Activated CD8-positive, alpha-beta memory T cell treated with anti-CD3 and anti-CD28 coated beads, Interleukin-2, amount 50 U/mL, for 1 hour (primary cell): Measurements from ENCODE around the gene EEF2K.

ENCODE experiments used
- DNase-seq: peaks from one replicate; pipeline ENCODE4 v3.0.0-alpha.2; 2020; ENCODE audit errors: extremely low read depth

Gene EEF2K

DNA sequence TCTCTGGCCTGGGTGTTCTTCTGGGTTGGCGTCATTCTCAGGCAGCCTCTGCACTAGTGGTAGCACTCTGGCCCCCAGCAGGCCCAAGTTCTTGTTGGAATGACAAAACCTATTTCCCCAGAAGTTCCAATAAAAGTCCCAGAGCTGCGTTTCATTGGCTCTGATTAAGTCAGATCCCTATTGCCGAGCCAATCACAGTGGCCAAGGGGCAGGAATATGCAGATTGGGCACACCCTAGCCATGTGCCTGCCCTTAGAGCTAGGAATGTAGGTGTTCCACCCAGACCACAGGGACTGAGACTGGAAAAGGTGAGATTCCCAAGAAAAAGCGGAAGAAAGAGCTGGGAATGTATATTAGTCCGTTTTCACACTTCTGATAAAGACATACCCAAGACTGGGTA is 46.2 kb downstream of the EEF2K start:
- no peak for DNase-seq

DNA sequence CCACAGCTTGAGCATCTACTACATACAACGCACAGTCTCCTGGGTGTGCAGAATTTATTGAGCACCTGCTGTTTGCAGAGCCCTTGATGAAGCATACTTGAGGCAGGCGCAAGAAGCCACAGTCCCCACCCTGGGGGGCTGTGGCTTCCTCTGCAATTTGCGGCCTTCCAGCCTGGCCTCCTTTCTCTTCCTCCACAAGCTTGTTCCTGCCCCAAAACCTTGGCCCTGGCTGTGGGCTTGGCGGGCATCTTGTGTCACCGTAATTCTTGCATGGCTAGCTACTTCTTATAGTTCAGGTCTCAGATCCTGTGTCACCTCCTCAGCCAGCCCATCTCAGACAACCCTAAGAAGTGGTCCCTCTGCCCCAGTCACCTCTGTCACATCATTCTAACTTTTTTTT is 47.2 kb downstream of the EEF2K start:
- no peak for DNase-seq

DNA sequence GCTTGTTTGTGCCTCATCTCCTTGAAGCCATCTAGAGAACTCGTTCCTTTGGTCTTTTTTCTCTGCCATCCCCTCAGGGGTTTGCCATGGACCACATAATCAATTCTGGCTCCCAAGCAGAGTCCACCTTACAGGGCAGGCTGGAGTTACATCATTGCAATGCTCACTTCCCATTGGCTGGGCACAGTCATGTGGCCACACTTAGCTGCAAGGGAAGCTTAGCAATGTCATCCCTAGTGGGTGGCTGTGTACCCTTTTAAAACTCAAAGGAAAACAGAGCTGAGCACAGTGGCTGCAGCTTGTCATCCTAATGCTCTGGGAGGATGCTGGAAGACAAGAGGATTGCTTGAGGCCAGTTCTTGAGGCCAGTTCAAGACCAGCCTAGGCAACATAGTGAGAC is 49.3 kb downstream of the EEF2K start:
- DNase-seq = no peak

DNA sequence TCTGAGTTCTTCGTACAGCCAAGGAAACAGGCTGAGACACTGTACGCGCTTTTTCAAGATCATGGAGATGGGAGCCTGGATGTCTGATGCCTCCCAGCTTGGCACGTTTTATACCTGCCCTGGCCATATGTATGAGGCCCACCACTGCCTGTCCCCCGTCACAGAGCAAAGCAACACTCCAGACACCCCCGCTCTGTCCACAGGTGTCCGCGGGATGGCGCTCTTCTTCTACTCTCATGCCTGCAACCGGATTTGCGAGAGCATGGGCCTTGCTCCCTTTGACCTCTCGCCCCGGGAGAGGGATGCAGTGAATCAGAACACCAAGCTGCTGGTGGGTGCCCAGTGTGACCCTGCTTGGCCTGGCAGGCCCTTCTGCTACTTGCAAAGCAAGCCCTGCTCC is 51.4 kb downstream of the EEF2K start:
- no peak for DNase-seq

DNA sequence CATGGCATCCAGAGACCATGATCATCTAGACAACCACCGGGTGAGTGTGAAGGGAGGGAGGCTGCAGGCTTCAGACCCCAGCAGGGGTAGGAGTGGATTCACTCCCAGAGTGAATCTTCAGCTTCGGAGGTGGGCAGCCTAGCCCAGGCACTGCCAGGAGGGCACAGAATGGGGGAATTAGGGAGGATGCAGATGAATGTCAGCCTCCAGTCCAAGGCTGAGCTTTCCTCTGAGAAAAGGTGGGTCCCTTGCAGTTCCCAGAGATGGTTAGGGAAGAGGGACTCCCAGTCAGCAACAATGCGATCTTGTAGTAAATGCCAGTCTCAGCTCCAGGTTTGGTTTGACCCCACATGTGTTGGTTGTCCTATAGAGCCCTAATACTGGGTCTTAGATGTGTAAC is 54.4 kb downstream of the EEF2K start:
- DNase-seq = no peak

DNA sequence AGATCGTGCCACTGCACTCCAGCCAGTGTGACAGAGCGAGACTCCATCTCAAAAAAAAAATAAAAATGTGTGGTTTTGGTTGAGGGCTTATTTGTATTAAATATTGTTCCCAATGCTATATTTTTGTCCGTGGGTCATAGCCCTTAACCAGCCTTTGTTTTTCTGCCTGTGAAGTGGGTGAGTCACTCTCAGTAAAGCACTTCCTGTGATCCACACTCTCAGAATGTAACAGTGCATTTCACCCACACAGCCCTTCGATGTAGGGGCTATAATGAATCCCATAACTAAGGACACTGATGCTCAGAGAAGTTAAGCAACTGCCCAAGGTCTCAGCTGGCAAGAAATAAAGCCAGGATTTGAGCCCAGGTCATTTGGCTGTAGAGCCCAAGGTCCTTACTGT is 56.4 kb downstream of the EEF2K start:
- no peak for DNase-seq

DNA sequence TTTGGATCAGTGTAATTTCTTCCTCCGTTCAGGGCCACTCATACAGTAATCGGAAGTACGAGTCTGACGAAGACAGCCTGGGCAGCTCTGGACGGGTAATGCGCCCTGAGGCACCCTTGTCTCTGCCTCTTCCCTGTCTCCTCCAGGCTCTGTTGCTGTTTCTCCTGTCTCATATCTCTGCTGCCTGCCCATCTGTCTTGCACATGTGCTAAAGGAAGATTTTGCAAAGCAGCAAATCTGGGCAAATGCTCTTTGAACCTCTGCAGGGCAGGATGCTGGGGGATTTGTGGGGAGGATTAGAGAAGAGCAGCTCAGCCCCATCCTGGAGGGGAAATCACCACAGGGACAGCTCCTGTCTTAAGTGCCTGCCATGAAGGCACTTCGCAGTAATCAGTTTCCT is 58.7 kb downstream of the EEF2K start:
- no peak for DNase-seq

DNA sequence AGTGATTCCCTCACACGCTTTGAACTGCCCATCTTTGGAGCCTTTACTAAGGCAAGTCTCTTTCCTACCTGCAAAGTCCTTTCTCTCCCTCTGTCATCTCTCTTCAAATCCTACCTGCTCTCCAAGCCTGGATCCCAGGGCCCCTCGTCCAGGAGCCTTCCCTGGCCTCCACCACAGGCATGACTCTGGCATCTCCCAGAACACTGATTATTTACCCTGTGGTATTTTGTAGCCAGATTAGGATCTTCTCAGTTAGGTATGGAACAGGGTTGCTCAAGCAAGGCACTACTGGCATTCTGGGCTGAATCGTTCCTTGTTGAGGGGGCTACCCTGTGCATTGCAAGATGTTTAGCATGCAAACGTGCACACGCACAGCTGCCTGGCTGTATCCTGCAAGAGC is 59.3 kb downstream of the EEF2K start:
- DNase-seq = no peak

DNA sequence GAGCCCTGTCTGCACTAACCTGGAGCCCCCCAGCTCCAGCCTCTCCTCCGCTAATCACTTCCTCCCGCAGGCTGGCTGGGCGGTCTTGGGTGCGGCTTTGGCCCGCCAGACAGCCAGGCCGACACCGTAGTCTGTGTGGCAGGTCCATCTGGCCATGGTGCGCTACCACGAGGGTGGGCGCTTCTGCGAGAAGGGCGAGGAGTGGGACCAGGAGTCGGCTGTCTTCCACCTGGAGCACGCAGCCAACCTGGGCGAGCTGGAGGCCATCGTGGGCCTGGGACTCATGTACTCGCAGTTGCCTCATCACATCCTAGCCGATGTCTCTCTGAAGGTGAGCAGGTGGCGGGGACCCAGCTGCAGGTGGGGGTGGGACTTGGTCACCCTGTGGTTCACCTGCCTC is 60.5 kb downstream of the EEF2K start:
- no peak for DNase-seq

DNA sequence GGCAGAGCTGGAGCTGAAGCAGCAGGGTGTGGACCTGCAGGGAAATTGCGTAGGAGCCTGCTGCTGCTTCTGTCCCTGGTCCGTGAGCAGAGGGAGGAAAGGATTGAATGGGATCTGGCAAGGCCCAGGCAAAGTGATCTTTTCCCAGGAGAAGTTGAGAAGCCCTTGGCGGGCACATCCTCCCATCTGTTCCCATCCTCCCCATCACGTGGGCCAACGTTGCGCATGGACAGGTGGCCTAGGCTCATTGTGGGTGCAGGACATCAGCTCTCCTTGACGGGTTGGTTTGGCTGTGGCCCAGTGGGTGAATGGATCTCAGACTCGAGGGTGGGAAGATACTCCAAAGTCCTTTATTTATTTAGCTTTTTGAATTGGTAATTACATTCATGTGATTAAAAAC is 61.7 kb downstream of the EEF2K start:
- no peak for DNase-seq

DNA sequence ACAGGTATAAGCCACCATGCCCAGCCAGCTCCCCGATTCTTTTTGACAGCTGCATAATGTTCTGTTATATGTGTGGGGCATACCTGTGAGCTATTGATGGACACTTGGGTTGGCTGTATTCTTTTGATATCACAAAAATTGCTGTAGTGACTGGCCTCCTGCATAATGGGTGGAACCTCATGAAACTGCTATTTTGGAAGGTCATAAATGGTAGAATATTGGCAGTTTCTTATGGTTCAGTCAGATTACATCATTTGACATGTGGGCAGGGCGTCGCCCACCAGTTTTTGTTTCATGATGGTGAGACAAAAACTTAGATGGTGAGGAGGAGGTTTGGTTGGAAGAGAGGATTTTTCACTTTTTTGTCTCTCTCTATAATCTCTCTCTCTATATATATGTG is 64.4 kb downstream of the EEF2K start:
- no peak for DNase-seq

DNA sequence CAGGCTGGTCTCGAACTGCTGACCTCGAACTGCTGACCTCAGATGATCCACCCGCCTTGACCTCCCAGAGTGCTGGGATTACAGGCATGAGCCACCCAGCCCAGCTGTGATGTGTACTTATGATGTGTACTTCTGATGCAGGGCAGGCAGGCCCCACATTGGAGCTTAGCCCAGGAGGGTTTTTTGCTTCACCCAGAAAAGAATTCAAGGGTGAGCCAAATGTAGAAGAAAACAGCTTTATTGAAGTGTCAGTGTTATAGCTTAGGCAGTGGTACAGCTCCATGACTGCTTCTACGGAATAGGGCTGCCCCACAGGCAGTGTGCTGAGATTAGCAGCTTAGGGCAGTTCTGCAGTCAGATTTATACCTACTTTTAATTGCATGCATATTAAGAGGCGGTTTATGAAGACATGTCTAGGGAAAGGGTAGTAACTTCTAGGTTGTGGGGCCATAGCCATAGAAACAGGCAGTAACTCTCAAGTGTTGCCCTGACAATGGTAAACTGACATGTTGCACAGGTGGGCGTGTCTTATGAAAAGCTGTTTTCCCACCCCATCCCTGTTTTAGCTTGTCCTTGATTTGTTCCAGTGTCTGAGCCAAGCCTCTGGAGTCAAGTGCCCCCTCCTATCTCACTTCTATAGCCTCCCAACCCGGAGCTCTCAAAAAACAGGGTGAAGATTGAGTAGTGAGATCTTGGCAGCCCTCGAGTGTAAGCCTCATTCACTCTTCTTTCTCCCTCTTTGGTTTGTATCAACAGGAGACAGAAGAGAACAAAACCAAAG is 67.0 kb downstream of the EEF2K start:
- no peak for DNase-seq

DNA sequence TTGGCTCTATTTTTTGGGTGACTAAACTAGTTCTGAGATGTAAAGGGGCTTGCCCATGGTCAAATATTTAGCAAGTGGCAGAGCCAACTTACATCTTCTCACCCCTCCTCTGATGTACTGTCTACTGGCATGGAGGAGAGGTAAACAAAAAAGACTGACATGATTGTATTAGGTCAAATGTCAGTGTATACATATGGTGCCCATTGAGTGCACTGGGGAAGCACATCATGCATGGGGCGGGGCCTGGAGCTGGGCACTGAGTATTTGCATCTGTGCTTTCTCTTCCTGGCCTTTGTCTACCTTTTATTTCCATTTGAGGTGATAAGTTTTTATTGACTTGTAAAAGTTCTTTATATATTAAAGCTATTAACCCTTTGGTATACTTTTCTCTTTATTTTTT is 68.8 kb downstream of the EEF2K start:
- no peak for DNase-seq

DNA sequence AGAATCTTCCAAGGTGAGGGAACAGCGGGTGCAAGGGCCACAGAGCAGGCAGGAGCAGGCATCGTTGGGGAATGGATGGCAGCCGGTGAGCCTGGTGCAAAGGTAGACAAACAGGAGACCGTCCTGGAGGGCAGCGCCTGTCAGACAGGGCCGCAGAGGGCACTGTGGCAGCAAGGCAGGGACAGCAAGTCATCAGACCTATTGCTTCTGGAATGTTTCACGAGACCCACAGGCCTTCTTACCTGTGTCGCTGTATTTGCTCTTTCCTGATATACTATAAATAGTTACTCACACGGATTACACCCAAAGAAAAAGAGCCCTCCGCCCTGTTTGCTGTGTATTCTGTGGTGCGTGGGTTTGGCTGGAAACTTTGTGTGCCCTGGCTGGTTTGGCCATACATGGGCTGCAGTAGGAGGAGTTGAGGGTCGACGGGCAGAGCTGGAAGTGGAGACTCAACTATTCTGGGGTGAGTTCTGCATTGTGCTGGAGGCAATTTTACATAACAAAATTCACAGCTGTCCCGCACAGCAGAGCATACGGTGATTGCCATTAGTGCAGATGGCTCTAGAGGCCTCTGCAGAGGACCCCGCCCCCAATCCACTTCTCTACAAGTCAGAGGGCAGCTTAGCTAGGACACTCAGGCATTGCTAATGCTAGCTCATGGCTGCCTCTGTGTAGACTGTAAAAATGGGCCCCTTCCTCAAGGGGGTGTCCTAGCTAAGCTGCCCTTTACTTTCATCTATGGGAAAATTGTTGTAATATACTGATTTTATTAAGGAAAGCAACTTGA is 72.6 kb downstream of the EEF2K start:
- no peak for DNase-seq

DNA sequence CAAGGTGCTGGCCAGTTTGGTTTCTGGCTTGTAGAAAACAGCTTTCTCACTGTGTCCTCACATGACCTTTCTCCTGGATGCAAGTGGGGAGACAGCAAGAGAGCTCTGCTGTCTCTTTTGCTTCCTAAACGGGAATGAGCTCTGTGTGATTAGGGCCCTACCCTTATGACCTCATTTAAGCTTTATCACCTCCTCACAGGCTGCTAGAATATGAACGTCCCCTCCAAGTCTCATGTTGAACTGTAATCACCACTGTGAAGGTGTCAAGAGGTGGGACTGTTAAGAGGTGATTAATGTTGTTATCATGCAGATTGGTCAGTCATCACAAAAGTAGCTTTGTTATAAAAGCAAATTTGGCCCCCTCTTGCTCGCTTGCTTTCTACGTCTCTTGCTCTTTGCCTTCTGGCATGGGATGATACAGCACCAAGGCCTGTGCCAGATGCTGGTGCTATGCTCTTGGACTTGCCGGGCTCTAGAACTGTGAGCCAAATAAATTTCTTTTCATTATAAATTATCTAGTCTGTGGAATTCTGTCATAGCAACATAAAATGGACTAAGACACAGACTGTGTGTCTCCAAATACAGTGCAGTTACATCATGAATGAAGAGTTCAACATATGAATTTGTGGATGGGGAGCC is 76.3 kb downstream of the EEF2K start:
- DNase-seq = no peak

DNA sequence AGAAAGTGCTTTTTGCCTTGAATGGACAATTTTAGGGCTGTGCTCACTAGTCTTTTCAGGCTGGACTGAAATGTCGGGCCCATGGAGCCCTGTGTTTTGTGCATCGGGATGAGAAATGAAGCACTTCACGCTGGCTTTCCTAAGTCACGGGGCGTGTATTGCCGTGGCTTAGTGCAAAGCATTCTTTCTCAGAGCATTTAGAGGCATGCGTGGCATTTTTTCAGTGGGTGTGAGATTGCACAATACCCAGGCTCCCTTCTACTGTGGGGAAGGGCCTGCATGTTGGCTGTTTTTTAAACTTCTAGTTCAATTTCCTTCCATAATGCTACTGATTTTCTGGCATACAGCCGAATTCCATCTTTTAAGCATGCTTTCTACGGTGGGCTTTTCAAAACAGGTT is 78.6 kb downstream of the EEF2K start:
- DNase-seq = no peak

DNA sequence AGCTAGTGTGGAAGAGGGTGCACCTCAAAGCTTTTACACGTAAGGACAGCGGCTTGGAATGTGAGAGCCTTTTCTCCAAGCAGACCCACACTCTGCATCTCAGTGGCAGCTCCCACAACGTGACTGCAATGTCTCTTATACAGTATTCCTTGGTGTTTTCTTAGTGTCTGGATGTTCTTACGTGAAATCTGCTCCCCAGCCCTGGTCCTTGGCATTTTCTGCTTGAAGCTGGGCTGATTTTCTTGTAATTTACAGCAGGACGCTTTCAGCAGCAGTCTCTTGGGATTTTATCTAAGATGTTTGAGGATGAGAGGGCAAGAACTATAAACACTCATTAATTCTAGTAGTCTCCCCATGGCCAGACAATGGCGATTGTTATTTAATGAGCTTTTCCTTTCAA is 79.0 kb downstream of the EEF2K start:
- DNase-seq = no peak

DNA sequence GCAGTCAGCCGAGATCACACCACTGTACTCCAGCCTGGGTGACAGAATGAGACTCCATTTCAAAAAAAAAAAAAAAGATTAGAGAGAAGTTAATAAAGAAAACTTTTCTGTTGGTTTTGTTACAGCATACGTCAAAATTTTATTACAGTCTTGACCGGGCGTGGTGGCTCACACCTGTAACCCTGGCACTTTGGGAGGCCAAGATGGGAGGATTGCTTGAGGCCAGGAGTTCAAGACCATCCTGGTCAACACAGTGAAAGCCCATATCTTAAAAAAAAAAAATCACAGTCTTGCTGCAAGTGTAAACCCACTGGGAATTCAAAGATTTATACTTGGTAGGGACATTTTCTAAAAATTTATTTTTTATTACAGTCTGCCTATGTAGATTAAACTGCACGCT is 84.9 kb downstream of the EEF2K start:
- no peak for DNase-seq

DNA sequence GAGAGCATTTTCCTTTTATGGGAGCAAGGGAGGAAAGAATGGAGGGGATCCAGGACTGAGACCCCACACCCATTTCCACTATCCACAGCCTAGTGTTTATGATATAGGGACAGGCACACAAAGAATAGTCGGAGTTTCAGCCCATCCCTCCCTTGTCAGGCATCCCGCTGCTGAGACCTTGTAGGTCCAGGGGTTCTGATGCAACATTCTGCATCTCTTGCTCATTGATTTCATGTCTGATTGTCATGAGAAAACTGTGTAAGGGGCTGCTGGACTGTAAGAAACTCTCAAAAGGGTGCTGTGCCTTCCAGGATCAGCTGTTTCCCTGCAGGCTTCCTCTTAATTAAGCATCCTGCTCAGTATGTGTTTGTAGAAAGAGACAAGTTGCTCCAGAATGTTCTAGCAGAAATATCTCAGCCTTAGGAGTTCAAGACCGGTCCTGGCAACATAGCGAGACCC is 85.8 kb downstream of the EEF2K start:
- no peak for DNase-seq

DNA sequence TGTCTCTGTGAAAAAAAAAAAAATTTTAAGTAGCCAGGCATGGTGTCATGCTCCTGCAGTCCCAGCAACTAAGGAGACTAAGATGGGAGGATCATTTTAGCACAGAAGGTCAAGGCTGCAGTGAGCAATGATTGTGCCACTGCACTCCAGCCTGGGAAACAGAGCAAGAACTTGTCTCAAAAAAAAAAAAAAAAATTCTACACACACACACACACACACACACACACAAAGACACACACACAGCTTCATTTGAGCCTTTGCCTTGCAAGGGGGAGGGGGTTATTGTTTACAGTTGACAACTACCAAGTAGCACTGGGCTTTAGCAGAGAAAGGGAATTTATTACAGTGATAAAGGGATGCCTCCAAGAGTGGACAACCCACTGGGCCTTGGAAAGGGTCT is 86.2 kb downstream of the EEF2K start:
- no peak for DNase-seq

DNA sequence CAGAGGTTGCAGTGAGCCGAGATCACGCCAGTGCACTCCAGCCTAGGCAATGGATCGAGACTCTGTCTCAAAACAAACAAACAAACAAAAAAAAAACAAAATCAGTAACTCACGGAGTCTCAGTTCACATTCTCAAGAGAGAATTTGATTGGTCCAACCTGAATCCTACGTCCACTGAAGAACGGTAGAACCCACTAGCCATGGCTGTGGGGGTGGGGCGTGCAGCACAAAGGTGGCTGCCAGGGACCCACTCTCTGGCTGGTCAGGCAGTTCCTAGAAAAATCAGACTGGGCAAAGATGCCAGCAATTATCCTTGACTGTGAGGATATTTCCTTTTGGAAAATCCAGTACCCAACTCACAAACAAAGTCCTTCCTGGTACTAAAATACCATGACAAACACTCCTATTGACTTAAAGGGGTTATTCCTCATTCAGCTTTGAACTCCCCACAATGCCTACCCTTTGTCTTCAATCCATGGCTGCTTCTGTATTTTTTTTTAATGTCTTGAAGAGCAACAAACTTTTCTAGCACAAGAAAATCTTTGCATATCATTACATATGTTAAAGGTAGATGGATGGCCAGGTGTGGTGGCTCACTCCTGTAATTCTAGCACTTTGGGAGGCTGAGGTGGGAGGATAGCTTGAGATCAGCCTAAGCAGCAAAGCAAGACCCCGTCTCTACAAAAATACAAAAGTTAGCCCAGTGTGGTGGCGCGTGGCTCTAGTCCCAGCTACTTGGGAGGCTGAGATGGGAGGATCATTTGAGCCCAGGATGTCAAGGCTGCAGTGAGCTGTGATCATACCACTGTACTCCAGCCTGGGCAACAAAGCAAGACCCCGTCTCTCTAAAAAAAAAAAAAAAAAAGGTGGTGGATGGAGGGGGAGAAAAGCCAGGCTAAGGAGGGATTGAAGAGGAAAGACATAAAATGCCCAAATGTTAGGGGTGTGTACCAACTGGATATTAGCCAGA is 87.3 kb downstream of the EEF2K start:
- no peak for DNase-seq
